Esophagus squamous epithelium (tissue), 4 donors: ENCODE data around the gene MCM9.

Experiments used
- CTCF ChIP-seq, 6 experiments: fragments of 450-650 bp in 4 of 6; fragments of 200-600 bp in 2 of 6; sonication (generic) in 2 of 6; IDR thresholded peaks; one replicate each; pipeline ENCODE4 v1.5.1; 2016 to 2019; ENCODE audit warnings: antibody characterized with exemption in 6 of 6, mild to moderate bottlenecking in 4 of 6, moderate library complexity in 4 of 6
- POLR2A ChIP-seq, 4 donors: fragments of 450-650 bp; IDR thresholded peaks; one replicate each; pipeline ENCODE4 v1.6.1; 2017; ENCODE audit warnings: antibody characterized with exemption in 4 of 4, mild to moderate bottlenecking in 4 of 4, moderate library complexity in 3 of 4

DNA sequence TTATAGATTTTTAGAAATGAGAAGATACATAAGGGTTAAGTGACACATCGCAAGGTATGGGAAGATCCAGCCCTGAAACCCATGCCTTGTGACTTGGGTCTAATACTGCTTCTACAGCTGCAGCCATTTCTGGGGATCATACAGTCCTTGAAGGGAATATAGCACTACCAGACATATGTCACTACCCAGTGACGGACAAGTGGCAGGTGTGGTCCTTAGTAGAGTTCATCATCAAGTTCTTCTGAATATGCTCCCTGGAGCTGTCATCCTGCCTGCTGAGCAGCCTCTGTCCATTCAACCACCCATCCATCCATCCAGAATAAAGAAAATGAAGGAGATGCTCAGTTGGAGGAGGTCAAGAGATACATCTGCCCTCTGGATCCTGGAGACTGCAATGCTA, 159.6 kb downstream of the MCM9 start:
- no peak for TF ChIP-seq CTCF (IDR thresholded peaks at IDR 0.05)
- no peak for TF ChIP-seq POLR2A (IDR thresholded peaks at IDR 0.05)
